Fibroblast of the aortic adventitia (primary cell): Measurements from ENCODE around the gene ISL2. TPM values are rescaled to one million over a fixed set of nuclear protein-coding genes. Genes with fewer than 3 reads are reported as not detected.

Experiments used
- DNase-seq: peaks from one replicate; pipeline ENCODE4 v3.0.0-alpha.2; 2010; ENCODE audit warnings: low read depth
- H3K4me3 ChIP-seq: 2 replicates; pipeline ENCODE4 v1.5.1; 2011; ENCODE audit warnings: low read depth, mild to moderate bottlenecking, control low read depth, low read length, moderate library complexity
- total RNA-seq: library from RNA; depleted of rRNA; stranded (reverse); fragments of >200 nt; gene quantifications from 2 replicates; pipeline ENCODE4 v1.2.3, GENCODE V29; 2012; ENCODE audit warnings: low replicate concordance
- TF ChIP-seq, protein P1 (sequence below): IDR thresholded peaks from 2 replicates; pipeline ENCODE4 v1.5.1; 2011; ENCODE audit warnings: mild to moderate bottlenecking, low read length, control low read depth, inconsistent platforms; ENCODE audit not compliant: insufficient read depth

ISL2 gene
- total RNA-seq, 1 donor: 0.45 TPM

- DNase-seq: no peak
- TF ChIP-seq, protein P1, sequence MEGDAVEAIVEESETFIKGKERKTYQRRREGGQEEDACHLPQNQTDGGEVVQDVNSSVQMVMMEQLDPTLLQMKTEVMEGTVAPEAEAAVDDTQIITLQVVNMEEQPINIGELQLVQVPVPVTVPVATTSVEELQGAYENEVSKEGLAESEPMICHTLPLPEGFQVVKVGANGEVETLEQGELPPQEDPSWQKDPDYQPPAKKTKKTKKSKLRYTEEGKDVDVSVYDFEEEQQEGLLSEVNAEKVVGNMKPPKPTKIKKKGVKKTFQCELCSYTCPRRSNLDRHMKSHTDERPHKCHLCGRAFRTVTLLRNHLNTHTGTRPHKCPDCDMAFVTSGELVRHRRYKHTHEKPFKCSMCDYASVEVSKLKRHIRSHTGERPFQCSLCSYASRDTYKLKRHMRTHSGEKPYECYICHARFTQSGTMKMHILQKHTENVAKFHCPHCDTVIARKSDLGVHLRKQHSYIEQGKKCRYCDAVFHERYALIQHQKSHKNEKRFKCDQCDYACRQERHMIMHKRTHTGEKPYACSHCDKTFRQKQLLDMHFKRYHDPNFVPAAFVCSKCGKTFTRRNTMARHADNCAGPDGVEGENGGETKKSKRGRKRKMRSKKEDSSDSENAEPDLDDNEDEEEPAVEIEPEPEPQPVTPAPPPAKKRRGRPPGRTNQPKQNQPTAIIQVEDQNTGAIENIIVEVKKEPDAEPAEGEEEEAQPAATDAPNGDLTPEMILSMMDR: no peak
- H3K4me3 ChIP-seq: no peak overlapping the region
Measured at GRCh38 chr15:76342382-76343201, 6.0 kb downstream of the ISL2 start.

DNA sequence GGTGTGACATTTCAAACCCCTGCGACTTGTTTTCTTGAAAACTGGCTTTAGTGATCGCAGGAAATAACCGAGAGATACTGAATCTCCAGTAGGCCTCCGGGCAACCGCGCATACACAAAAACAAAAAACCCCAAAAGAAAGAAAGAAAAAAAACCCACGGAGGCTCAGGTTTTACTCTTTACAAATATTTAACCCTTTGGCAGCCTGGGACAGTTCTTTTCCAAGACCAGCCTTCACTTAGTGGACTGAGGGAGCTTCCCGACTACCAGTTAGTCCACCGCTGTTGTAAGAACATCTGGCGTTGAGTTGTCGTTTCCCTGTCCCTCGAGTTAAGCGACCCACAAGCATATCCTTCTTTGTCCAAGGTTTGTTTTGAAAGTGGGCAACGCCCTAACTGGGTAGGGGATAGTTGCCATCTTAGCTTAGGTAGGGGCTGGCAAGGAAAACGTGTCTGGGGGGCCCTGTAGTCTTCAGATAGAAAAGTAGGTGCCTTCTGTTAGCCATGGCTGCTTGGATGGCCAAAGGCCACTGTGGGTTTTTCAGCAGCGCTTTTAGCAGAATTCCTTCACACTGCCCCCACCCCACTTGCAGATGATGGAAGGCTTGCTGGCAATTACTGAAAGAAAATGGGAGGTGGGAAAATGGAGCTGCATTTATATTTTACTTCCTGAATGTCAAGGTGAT is 6.9 kb downstream of the ISL2 start:
- no peak for DNase-seq
- no peak overlapping the region for H3K4me3 ChIP-seq
- TF ChIP-seq, protein P1: no peak

- DNase-seq: peak; percentile 36
- TF ChIP-seq, protein P1: no peak
- H3K4me3 ChIP-seq: no peak overlapping the region
Measured at GRCh38 chr15:76344893-76345582, 8.5 kb downstream of the ISL2 start.

DNA sequence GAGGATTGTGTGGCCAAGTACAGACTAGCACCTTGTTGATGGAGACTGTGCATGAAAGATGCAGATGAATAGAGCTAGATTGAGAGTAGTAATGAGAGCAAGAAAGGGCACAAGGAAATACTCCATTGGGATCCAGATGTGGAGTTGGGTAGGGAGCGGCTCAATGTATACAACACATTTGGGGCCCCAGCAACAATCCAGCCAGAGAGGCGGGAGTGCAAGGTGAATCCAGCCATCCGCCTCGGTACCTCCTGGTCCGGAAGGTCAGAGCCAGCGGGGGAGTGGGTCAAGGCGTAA is 9.0 kb downstream of the ISL2 start:
- TF ChIP-seq, protein P1: no peak
- no peak for DNase-seq
- H3K4me3 ChIP-seq: no peak overlapping the region

DNA sequence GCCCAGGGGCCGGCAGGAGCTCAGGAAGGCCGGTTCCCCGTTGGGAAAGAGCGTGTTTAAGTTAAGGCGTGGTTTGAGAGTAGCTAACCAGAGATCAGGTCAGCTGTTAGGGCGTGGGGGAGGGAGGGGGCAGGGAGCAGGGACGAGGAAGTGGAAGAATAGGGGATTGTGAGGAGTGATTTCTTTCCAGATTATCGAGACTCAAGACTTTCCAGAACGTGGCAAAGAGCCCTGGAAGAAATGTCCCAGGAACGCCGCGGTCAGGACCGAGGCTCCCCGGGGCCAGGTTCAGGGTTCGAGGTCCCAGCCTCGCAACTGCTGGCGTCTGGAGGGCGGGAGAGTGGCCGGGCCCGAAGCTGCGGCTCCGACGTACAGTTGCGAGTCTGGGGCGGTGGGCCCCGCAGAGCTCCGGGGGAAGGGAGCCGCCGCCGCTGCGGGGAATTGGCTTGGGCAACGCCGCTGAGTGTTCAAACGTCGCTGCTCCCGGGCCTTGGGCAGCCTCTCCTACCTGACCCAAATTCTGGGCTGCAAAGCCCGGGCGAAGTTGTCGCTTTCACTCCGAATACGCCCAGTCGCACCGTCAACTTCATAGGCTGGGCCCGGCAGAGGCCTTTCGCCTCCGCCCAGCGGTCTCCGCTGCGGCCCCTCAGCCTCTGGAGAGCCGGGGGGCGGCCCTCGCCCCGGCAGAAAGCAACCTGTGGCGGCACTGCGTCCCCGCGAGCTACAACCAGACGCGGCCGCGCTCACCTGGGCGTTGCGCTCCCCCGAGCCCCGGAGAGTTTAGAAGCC is 9.5 kb downstream of the ISL2 start:
- DNase-seq: no peak

More for the DNA sequence above, 9.5 kb downstream of the ISL2 start:
- peak overlapping the region; percentile 50 for H3K4me3 ChIP-seq
- TF ChIP-seq, protein P1: no peak
